HL-60/S4 (cell line): ENCODE data around the gene EXPH5.

ENCODE experiments used
- in situ Hi-C: fragments of 300-500 bp; cut with MboI; formaldehyde crosslinking; loops from 2 replicates; pipeline ENCODE4 v1.14.3; 2022; ENCODE audit warnings: low sequenced_read_pairs

Gene EXPH5, protein sequence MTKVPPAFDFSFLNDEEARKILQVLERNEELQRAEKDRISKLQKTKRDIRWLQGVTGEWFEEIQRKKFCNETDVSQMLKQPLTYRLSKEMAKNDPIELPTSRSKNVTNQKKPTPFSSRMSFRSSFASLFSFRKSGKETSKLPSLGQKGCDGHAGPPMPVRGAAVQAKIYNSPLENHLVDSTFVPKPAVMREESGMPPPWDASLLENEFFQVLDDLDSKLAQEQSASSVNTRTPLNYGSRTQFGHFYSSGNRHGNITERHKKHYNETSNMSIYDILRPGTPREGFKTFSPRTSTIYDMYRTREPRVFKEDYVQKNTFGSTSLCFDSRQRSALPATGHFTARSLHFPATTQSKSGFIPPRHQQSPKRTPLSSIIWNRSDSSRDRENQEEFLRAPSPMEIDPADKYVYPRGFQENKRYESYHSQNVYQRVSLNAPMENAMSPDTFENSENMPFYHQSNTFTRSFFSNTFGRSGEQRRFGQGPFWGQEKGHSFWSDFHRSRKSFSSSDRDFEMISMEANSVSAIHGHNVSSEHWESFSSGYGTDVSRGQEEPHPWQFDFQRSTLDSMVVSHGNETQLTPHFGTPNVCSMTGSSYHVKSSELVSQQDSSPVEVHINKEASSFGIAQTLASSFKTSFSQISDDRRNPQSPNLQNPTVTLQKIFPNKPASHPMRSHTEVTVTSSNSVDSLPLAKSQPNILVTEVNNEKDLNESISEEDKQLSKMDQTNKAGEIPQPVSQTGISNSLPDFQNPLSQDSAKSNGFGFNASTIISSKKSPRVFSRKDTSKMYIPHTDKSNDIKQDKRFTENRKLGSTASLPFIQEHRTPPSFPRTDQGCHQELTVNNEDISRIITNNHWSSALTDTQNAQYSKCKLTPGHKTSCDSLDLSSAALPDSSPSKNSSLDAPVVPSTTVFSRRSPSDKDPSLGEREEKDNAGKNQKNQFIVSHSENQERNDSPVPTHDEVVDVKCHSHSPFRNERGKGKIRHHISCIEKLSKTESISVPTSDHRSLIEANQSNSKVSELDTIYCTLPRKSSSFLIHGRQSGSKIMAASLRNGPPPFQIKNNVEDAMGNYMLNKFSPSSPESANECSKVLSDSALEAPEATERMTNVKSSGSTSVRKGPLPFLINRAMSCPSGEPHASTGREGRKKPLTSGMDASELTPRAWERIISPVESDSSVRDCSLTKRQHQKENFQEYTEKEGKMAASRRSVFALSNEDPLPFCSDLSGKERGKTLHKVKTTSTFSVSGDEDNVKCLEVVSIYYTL (N-terminal part only)

DNA sequence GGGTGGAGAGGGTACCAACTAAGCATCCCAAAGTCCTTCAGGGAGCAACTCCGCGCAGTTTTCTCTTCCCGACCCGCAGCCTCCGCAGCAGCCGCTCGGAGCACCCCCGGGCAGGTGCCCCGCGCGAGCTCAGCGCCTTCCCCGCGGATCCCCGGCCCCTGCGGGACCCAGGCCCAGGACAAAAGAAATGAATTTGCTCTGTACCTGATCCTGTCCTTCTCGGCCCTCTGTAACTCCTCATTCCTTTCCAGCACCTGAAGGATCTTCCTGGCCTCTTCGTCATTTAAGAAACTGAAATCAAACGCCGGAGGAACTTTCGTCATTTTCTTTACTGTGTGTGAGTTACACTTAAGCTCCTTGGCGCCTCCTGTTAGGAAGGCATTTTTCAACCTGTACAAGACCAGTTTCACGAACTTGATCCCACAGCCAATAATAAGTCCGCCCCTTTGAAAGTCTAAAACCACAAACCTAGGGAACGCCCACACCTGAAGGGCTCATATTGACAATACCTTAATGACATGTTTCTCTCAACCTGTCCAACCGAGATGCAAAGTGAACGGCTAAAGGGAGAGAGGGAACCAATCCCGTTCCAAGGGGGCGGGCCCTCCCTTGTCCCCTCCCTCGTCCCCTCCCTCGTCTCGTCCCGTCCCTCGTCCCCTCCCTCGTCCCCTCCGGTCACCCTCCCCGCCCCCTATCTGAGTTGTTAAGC lies at the start of gene EXPH5:
TSS of gene EXPH5 (minus strand) at position 555 of the 709 bp plus-strand sequence. CDS start at position 323, 232 bp downstream.
- in situ Hi-C loops, result no loop called here

DNA sequence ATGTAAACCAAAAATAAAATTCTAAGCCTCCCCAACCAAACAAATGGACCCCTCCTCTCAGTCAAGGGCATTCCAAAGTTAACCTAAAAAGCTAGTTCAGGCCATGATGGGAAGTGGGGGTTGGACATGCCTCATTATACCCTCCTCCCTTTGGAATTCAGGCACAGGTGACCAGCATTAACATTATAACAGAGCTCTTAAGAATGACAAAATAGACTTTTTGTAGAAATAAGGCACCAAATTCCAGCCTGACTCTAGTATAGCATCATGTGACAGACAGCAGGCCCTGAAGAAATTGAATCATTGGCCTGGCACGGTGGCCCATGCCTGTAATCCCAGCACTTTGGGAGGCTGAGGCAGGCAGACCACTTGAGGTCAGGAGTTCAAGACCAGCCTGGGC lies 48.2 kb upstream of the EXPH5 start:
- in situ Hi-C loops, result loop anchor here (10.0 kb wide), 1 partner anchor 637 kb away; the partner anchor contains the start of gene CUL5

- in situ Hi-C loops, result no loop called here
Observed at GRCh38 chr11:108639146-108639545, 45.6 kb upstream of the EXPH5 start.

DNA sequence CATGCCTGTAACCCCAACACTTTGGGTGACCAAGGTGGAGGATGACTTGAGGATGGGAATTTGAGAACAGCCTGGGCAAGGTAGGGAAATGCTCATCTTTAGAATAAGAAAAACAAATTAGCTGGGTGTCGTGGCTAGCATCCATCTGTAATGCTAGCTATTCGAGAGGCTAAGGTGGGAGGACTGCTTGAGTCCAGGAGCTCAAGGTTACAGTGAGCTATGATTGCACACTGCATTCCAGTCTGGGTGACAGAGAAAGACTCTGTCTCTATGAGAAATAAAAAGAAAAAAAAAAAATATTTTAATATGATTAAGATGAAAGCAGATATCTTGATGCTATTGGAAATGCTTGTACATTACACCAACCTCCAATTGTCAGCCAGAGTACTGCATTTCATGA lies 42.7 kb upstream of the EXPH5 start:
- in situ Hi-C loops, result no loop called here

GRCh38 chr11:108635106-108635505 lies 41.5 kb upstream of the EXPH5 start:
- in situ Hi-C loops, result no loop called here

- in situ Hi-C loops, result no loop called here
Observed at GRCh38 chr11:108632041-108632704, 38.6 kb upstream of the EXPH5 start.

- in situ Hi-C loops, result no loop called here
Observed at GRCh38 chr11:108629274-108629673, 35.7 kb upstream of the EXPH5 start.

- in situ Hi-C loops, result no loop called here
Observed at GRCh38 chr11:108628812-108629211, 35.2 kb upstream of the EXPH5 start.

GRCh38 chr11:108628326-108628725 lies 34.8 kb upstream of the EXPH5 start:
- in situ Hi-C loops, result no loop called here

- in situ Hi-C loops, result no loop called here
Observed at GRCh38 chr11:108624196-108624925, 30.8 kb upstream of the EXPH5 start.

DNA sequence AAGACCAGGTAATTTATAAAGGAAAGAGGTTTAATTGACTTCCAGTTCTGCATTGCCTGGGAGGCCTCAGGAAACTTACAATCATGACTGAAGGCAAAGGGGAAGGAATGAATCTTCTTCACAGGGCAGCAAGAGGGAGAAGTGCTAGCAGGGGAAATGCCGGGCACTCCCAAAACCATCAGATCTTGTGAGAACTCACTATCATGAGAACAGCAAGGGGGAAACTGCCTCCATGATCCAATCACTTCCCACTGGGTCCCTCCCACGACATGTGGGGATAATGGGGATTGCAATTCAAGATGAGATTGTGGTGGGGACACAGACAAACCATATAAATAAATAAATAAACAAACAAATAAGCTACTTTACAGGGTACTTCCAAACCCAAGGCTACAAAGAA lies 28.8 kb upstream of the EXPH5 start:
- in situ Hi-C loops, result no loop called here

DNA sequence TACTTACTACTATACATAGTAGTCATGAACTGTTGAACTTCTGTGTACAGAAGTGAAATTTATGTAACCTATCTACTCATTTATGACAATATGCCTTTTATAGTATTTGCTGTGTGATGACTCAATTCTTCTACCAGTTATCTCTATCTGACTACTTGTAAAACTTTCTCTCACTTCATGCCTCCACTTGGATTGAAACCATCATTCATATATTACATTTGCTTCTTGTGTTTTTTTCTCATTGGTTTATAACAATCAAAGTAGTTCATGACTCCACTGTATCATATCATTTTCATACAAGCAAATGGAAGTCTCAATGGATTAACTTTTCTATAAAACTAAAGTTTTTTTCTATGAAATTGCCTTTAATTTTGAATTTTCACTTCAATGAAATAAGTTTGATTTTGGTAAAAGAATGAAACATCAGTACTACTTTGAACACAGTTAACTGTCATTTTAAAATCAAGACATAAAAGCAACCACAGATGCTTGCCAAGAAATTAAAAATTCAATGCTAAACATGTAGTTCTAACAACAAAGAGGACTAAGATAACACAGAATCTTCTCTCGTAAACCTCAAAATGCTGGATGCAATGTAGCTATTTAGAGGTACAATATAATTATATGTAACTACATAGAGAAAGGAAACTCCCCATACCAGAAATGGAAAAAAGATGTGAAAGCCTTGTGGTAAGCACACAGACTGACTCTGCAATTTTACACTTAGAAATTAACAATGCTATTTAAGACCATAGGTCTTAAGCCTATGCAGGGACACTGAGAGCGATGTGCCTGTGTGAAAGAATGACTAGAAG lies 27.6 kb upstream of the EXPH5 start:
- in situ Hi-C loops, result no loop called here

- in situ Hi-C loops, result no loop called here
Observed at GRCh38 chr11:108618529-108618928, 25.0 kb upstream of the EXPH5 start.

- in situ Hi-C loops, result no loop called here
Observed at GRCh38 chr11:108617055-108617454, 23.5 kb upstream of the EXPH5 start.

DNA sequence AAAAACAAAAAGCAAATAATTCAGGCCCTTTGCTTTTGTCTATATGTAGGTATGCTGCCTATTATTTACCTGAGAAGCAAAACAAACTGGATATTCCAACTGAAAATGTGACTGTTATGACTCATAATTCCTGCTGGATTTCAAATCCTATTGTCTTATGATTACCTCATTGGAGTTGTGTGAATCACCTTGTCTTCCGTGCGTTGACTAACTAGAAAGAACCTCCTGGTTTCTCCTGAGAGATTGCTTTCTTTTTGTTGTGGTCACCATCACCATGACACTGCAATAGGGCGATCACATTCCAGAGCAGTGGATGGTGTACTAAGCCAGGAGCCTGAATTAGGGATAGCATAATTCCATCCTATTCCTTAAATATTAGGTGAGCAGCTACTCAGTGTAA lies 23.0 kb upstream of the EXPH5 start:
- in situ Hi-C loops, result no loop called here

DNA sequence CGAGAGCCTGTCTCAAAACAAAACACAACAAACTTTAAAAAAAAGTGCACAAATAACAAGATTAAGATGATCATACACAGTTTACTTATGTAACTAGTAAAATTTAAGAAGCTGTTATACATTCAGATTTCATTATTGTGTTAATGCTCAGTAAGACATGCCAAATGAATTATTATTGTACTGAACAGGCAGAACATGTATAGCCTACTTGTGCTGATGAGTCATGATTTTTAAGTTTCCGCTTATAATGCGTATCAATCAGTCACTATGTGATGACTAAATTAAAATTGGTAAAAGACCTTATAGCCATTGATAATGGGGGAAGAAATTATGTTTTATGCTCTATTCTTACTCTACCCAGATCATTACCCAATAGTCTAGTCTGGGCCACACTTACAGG lies 20.5 kb upstream of the EXPH5 start:
- in situ Hi-C loops, result no loop called here

- in situ Hi-C loops, result no loop called here
Observed at GRCh38 chr11:108609682-108610081, 16.1 kb upstream of the EXPH5 start.

- in situ Hi-C loops, result no loop called here
Observed at GRCh38 chr11:108608548-108608947, 15.0 kb upstream of the EXPH5 start.
